HepG2 (cell line): ENCODE data around the gene POLA2. TPM values are rescaled to one million over a fixed set of nuclear protein-coding genes. Genes with fewer than 3 reads are reported as not detected.

Experiments used
- ATF7-NPFF ChIP-seq: sonication (generic); formaldehyde crosslinking; IDR thresholded peaks from 2 replicates; pipeline ENCODE4 v1.8.1; 2023; ENCODE audit warnings: mild to moderate bottlenecking, low read depth, missing genetic modification reagents, moderate library complexity
- FOXC1 ChIP-seq: sonication (generic); formaldehyde crosslinking; IDR thresholded peaks from 2 replicates; pipeline ENCODE4 v1.8.0; 2022; ENCODE audit warnings: mild to moderate bottlenecking, missing genetic modification reagents, borderline replicate concordance
- HMG20B ChIP-seq: conservative IDR thresholded peaks from 2 replicates; pipeline ENCODE4 v1.6.1; 2016; ENCODE audit warnings: missing genetic modification reagents, missing compliant biosample characterization
- KDM5A ChIP-seq: fragments of 200-600 bp; sonication (generic); IDR thresholded peaks from 2 replicates; pipeline ENCODE4 v1.7.0; 2018; ENCODE audit warnings: antibody characterized with exemption, mild to moderate bottlenecking, low read length, borderline replicate concordance
- NFE2L1 ChIP-seq: sonication (generic); formaldehyde crosslinking; IDR thresholded peaks from 2 replicates; pipeline ENCODE4 v1.4.0; 2020; ENCODE audit warnings: missing genetic modification reagents, mild to moderate bottlenecking, borderline replicate concordance
- NFKB2 ChIP-seq: sonication (generic); formaldehyde crosslinking; IDR thresholded peaks from 2 replicates; pipeline ENCODE4 v1.4.0; 2020; ENCODE audit warnings: missing genetic modification reagents, borderline replicate concordance
- TGIF2 ChIP-seq: IDR thresholded peaks from 2 replicates; pipeline ENCODE4 v1.6.1; 2016; ENCODE audit warnings: control low read depth, missing compliant biosample characterization
- ZMYM3 ChIP-seq: sonication (generic); formaldehyde crosslinking; IDR thresholded peaks from 2 replicates; pipeline ENCODE4 v1.5.1; 2020; ENCODE audit warnings: mild to moderate bottlenecking, missing genetic modification reagents
- ZNF326 ChIP-seq: sonication (generic); formaldehyde crosslinking; IDR thresholded peaks from 2 replicates; pipeline ENCODE4 v1.4.0; 2020; ENCODE audit warnings: missing genetic modification reagents, borderline replicate concordance
- ZNF629 ChIP-seq: sonication (generic); formaldehyde crosslinking; conservative IDR thresholded peaks from 2 replicates; pipeline ENCODE4 v1.5.0; 2020; ENCODE audit warnings: missing genetic modification reagents
- ZNF839 ChIP-seq: sonication (generic); formaldehyde crosslinking; IDR thresholded peaks from 2 replicates; pipeline ENCODE4 v1.4.0; 2020; ENCODE audit warnings: missing genetic modification reagents, mild to moderate bottlenecking, borderline replicate concordance
- polyA plus RNA-seq, 8 experiments: library from polyadenylated mRNA; depleted of rRNA in 3 of 8; stranded (reverse) in 7 of 8; unstranded in 1 of 8; fragments of >200 nt; fragmentation: Illumina TruSeq in 4 of 8; extraction: Trizol in 4 of 8; gene quantifications; 2 replicates each; pipeline versions ENCODE4 v1.2.1 to v1.2.3, GENCODE V29; 2011 to 2016; ENCODE audit warnings: low read depth in 4 of 8, missing spikeins in 1 of 8, mixed read lengths in 1 of 8; ENCODE audit not compliant: insufficient read depth in 1 of 8
- total RNA-seq, 5 experiments: library from RNA; depleted of rRNA; stranded (reverse); fragments of >200 nt; fragmentation: Illumina TruSeq; extraction: Trizol; gene quantifications; 2 replicates each; pipeline ENCODE4 v1.2.3, GENCODE V29; 2016; ENCODE audit warnings: low read depth in 1 of 5
- TF ChIP-seq, protein P1 (sequence below): sonication (generic); formaldehyde crosslinking; IDR thresholded peaks from 2 replicates; pipeline ENCODE4 v1.4.0; 2020; ENCODE audit warnings: missing genetic modification reagents
- TF ChIP-seq, protein P2 (sequence below): sonication (generic); formaldehyde crosslinking; conservative IDR thresholded peaks from 2 replicates; pipeline ENCODE4 v1.8.0; 2022; ENCODE audit warnings: mild to moderate bottlenecking, moderate library complexity, missing genetic modification reagents
- TF ChIP-seq, protein P3 (sequence below): IDR thresholded peaks from 2 replicates; pipeline ENCODE4 v1.6.1; 2018; ENCODE audit warnings: missing genetic modification reagents
- TF ChIP-seq, protein P4 (sequence below): sonication (generic); formaldehyde crosslinking; IDR thresholded peaks from 2 replicates; pipeline ENCODE4 v1.5.0; 2020; ENCODE audit warnings: mild to moderate bottlenecking, missing genetic modification reagents
- TF ChIP-seq, protein P5 (sequence below): sonication (generic); formaldehyde crosslinking; IDR thresholded peaks from 2 replicates; pipeline ENCODE4 v1.4.0; 2020; ENCODE audit warnings: missing genetic modification reagents, borderline replicate concordance

POLA2 gene
- total and polyA plus RNA-seq, 2 of the 13 experiments (the other 11 are each of a cell fraction or from before 2014, with no cell fraction given) = 9.7 to 15.6 TPM

DNA sequence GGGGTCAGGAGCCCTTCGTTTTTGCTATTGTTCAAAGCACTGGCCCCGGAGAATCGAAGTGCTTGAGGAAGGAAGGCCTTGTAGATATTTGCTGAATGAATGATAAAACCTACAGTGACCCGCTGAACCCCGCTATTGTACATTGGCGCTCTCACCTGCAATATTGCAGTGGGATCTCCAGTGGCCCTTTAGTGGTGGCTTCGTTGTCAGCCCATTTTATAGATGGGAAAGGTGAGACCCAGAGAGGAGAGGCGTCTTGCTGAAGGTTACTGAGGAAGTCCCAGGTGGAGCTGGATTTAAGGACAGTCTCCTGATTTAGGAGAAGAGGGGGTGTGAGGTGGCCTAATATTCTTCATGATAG, 54.1 kb downstream of the POLA2 start (continued):
- TF ChIP-seq TGIF2 = no peak
- TF ChIP-seq ZMYM3 (CRISPR knock-in tag) = 0 out of 2 replicates have a peak, but pooled peaks have one; percentile 26
- TF ChIP-seq, protein P1, sequence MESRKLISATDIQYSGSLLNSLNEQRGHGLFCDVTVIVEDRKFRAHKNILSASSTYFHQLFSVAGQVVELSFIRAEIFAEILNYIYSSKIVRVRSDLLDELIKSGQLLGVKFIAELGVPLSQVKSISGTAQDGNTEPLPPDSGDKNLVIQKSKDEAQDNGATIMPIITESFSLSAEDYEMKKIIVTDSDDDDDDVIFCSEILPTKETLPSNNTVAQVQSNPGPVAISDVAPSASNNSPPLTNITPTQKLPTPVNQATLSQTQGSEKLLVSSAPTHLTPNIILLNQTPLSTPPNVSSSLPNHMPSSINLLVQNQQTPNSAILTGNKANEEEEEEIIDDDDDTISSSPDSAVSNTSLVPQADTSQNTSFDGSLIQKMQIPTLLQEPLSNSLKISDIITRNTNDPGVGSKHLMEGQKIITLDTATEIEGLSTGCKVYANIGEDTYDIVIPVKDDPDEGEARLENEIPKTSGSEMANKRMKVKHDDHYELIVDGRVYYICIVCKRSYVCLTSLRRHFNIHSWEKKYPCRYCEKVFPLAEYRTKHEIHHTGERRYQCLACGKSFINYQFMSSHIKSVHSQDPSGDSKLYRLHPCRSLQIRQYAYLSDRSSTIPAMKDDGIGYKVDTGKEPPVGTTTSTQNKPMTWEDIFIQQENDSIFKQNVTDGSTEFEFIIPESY (CRISPR knock-in tag) = 0 out of 2 replicates have a peak, but pooled peaks have one; percentile 65
- TF ChIP-seq, protein P2, sequence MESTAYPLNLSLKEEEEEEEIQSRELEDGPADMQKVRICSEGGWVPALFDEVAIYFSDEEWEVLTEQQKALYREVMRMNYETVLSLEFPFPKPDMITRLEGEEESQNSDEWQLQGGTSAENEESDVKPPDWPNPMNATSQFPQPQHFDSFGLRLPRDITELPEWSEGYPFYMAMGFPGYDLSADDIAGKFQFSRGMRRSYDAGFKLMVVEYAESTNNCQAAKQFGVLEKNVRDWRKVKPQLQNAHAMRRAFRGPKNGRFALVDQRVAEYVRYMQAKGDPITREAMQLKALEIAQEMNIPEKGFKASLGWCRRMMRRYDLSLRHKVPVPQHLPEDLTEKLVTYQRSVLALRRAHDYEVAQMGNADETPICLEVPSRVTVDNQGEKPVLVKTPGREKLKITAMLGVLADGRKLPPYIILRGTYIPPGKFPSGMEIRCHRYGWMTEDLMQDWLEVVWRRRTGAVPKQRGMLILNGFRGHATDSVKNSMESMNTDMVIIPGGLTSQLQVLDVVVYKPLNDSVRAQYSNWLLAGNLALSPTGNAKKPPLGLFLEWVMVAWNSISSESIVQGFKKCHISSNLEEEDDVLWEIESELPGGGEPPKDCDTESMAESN (CRISPR knock-in tag) = no peak
- no peak for TF ChIP-seq ZNF839
- TF ChIP-seq ATF7-NPFF (CRISPR knock-in tag) = no peak
- TF ChIP-seq HMG20B = 0 out of 2 replicates have a peak, but pooled peaks have one; percentile 4
- TF ChIP-seq NFE2L1 (CRISPR knock-in tag) = no peak
- TF ChIP-seq KDM5A = 0 out of 2 replicates have a peak, but pooled peaks have one; percentile 16
- no peak for TF ChIP-seq FOXC1
- TF ChIP-seq, protein P3, sequence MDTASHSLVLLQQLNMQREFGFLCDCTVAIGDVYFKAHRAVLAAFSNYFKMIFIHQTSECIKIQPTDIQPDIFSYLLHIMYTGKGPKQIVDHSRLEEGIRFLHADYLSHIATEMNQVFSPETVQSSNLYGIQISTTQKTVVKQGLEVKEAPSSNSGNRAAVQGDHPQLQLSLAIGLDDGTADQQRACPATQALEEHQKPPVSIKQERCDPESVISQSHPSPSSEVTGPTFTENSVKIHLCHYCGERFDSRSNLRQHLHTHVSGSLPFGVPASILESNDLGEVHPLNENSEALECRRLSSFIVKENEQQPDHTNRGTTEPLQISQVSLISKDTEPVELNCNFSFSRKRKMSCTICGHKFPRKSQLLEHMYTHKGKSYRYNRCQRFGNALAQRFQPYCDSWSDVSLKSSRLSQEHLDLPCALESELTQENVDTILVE (CRISPR knock-in tag) = no peak
- TF ChIP-seq, protein P4, sequence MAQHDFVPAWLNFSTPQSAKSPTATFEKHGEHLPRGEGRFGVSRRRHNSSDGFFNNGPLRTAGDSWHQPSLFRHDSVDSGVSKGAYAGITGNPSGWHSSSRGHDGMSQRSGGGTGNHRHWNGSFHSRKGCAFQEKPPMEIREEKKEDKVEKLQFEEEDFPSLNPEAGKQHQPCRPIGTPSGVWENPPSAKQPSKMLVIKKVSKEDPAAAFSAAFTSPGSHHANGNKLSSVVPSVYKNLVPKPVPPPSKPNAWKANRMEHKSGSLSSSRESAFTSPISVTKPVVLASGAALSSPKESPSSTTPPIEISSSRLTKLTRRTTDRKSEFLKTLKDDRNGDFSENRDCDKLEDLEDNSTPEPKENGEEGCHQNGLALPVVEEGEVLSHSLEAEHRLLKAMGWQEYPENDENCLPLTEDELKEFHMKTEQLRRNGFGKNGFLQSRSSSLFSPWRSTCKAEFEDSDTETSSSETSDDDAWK (CRISPR knock-in tag) = no peak
- TF ChIP-seq ZNF629 (CRISPR knock-in tag) = peak; percentile 93
- no peak for TF ChIP-seq ZNF326 (CRISPR knock-in tag)
- TF ChIP-seq, protein P5, sequence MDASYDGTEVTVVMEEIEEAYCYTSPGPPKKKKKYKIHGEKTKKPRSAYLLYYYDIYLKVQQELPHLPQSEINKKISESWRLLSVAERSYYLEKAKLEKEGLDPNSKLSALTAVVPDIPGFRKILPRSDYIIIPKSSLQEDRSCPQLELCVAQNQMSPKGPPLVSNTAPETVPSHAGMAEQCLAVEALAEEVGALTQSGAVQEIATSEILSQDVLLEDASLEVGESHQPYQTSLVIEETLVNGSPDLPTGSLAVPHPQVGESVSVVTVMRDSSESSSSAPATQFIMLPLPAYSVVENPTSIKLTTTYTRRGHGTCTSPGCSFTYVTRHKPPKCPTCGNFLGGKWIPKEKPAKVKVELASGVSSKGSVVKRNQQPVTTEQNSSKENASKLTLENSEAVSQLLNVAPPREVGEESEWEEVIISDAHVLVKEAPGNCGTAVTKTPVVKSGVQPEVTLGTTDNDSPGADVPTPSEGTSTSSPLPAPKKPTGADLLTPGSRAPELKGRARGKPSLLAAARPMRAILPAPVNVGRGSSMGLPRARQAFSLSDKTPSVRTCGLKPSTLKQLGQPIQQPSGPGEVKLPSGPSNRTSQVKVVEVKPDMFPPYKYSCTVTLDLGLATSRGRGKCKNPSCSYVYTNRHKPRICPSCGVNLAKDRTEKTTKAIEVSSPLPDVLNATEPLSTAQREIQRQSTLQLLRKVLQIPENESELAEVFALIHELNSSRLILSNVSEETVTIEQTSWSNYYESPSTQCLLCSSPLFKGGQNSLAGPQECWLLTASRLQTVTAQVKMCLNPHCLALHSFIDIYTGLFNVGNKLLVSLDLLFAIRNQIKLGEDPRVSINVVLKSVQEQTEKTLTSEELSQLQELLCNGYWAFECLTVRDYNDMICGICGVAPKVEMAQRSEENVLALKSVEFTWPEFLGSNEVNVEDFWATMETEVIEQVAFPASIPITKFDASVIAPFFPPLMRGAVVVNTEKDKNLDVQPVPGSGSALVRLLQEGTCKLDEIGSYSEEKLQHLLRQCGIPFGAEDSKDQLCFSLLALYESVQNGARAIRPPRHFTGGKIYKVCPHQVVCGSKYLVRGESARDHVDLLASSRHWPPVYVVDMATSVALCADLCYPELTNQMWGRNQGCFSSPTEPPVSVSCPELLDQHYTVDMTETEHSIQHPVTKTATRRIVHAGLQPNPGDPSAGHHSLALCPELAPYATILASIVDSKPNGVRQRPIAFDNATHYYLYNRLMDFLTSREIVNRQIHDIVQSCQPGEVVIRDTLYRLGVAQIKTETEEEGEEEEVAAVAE = 0 out of 2 replicates have a peak, but pooled peaks have one; percentile 4
- TF ChIP-seq NFKB2 (CRISPR knock-in tag) = no peak
- TF ChIP-seq, all 625 proteins: peak for 10
